Esophagus squamous epithelium (tissue), 4 donors: ENCODE data around the gene RBM4B.

Source experiments
- POLR2A ChIP-seq, 4 donors: fragments of 450-650 bp; IDR thresholded peaks; one replicate each; pipeline ENCODE4 v1.6.1; 2017; ENCODE audit warnings: antibody characterized with exemption in 4 of 4, mild to moderate bottlenecking in 4 of 4, moderate library complexity in 3 of 4
- TF ChIP-seq, protein P1 (sequence below), 6 experiments: fragments of 450-650 bp in 4 of 6; fragments of 200-600 bp in 2 of 6; sonication (generic) in 2 of 6; IDR thresholded peaks; one replicate each; pipeline ENCODE4 v1.5.1; 2016 to 2019; ENCODE audit warnings: antibody characterized with exemption in 6 of 6, mild to moderate bottlenecking in 4 of 6, moderate library complexity in 4 of 6

DNA sequence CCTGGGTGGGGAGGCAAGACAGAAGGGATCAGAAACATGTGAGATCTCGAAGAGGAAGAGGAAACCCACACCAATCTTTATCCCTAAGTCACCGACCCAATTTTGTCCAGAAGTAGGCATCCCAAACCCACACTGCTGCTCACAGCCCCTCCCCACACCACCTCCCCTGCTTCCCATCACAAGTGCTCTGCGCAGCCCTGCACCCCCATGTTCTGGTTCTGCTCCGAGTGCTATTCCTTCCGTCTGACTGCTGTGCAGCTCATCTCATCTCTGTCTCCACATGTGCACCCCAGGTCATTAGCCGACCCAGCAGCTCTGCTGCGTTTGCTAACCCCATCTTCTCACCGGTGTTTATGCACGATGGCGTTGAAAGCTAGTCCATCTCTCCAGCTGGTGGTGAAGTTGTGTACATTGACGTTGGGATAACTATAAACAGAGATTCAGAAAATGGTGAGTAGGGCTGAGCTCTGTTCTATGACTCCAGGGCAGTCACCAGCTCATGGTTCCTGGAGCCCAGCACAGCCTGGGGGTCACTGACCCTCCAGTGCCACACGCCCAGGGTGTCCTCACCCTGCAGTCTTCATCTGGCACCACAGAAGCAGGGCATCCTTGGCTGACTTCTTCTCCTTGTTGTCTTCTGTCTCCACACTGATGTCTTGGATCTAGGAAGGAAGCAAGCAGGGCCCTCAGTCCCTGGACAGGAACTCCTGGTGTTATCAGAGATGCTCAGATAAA is 36.2 kb upstream of the RBM4B start:
- TF ChIP-seq, protein P1, sequence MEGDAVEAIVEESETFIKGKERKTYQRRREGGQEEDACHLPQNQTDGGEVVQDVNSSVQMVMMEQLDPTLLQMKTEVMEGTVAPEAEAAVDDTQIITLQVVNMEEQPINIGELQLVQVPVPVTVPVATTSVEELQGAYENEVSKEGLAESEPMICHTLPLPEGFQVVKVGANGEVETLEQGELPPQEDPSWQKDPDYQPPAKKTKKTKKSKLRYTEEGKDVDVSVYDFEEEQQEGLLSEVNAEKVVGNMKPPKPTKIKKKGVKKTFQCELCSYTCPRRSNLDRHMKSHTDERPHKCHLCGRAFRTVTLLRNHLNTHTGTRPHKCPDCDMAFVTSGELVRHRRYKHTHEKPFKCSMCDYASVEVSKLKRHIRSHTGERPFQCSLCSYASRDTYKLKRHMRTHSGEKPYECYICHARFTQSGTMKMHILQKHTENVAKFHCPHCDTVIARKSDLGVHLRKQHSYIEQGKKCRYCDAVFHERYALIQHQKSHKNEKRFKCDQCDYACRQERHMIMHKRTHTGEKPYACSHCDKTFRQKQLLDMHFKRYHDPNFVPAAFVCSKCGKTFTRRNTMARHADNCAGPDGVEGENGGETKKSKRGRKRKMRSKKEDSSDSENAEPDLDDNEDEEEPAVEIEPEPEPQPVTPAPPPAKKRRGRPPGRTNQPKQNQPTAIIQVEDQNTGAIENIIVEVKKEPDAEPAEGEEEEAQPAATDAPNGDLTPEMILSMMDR (IDR thresholded peaks at IDR 0.05) = no peak
- no peak for TF ChIP-seq POLR2A (IDR thresholded peaks at IDR 0.05)
